AG09309 (cell line): ENCODE measurements around the gene ACTN1.

Experiments used
- DNase-seq: peaks from one replicate; pipeline ENCODE4 v3.0.0-alpha.2; 2010; ENCODE audit warnings: low read depth
- H3K4me3 ChIP-seq: 2 replicates; pipeline ENCODE4 v1.5.1; 2011; ENCODE audit warnings: mild to moderate bottlenecking, low read depth, low read length, moderate library complexity; ENCODE audit not compliant: control insufficient read depth
- CTCF ChIP-seq: IDR thresholded peaks from 2 replicates; pipeline ENCODE4 v1.5.1; 2011; ENCODE audit warnings: mild to moderate bottlenecking, low read depth, low read length, inconsistent platforms; ENCODE audit not compliant: insufficient read depth, control insufficient read depth; ENCODE audit errors: missing control alignments

Gene ACTN1

GRCh38 chr14:68892961-68893360 is 86.1 kb downstream of the ACTN1 start:
- H3K4me3 ChIP-seq = no peak overlapping the region
- DNase-seq = no peak
- TF ChIP-seq CTCF = no peak

- no peak for DNase-seq
- TF ChIP-seq CTCF = no peak
- H3K4me3 ChIP-seq = no peak overlapping the region
These were observed 87.0 kb downstream of the ACTN1 start for GRCh38 chr14:68891851-68892660.

- no peak overlapping the region for H3K4me3 ChIP-seq
- no peak for DNase-seq
- TF ChIP-seq CTCF = no peak
These were observed 88.8 kb downstream of the ACTN1 start for GRCh38 chr14:68890173-68890931.

- no peak for TF ChIP-seq CTCF
- no peak for DNase-seq
- H3K4me3 ChIP-seq = no peak overlapping the region
These were observed 90.2 kb downstream of the ACTN1 start for GRCh38 chr14:68888883-68889282.

GRCh38 chr14:68888025-68888850 is 90.9 kb downstream of the ACTN1 start:
- no peak for DNase-seq
- H3K4me3 ChIP-seq = no peak overlapping the region
- TF ChIP-seq CTCF = no peak

- H3K4me3 ChIP-seq = no peak overlapping the region
- no peak for DNase-seq
- no peak for TF ChIP-seq CTCF
These were observed 93.0 kb downstream of the ACTN1 start for GRCh38 chr14:68886109-68886434.
